WTC11 (cell line): ENCODE measurements around the gene LTBP1. TPM values are rescaled to one million over a fixed set of nuclear protein-coding genes. Genes with fewer than 3 reads are reported as not detected.

Source experiments
- ATAC-seq: fragments of 200-7000 bp; cut with Tn5 transposase; 2 replicates; pipeline ENCODE4 v1.10.0; 2021; ENCODE audit warnings: mild to moderate bottlenecking, moderate library complexity
- CTCF ChIA-PET: fragments of 300-600 bp; sonication (Branson Sonifier 250); formaldehyde crosslinking; loops from one replicate; lab custom pipeline; 2021; ENCODE audit warnings: antibody characterized with exemption; lab: Charles Lee
- POLR2A ChIA-PET: fragments of 350-600 bp; sonication (Branson Sonifier 250); formaldehyde crosslinking; loops from one replicate; lab custom pipeline; 2021; ENCODE audit warnings: antibody characterized with exemption; lab: Charles Lee
- DNase-seq: peaks from one replicate; pipeline ENCODE4 v3.0.0; 2021; ENCODE audit warnings: low spot score
- H3K27ac Mint-ChIP-seq: 2 replicates; pipeline ENCODE4 v1.8.0; 2021; ENCODE audit warnings: mixed read lengths
- H3K27me3 Mint-ChIP-seq: 2 replicates; pipeline ENCODE4 v1.8.0; 2021; ENCODE audit warnings: low read depth, mild to moderate bottlenecking, moderate library complexity, mixed read lengths
- H3K36me3 Mint-ChIP-seq: 2 replicates; pipeline ENCODE4 v1.8.0; 2021; ENCODE audit warnings: mixed read lengths
- H3K4me1 Mint-ChIP-seq: 2 replicates; pipeline ENCODE4 v1.8.0; 2022; ENCODE audit warnings: mixed read lengths
- H3K4me3 Mint-ChIP-seq: 2 replicates; pipeline ENCODE4 v1.8.0; 2021; ENCODE audit warnings: mild to moderate bottlenecking, moderate library complexity, mixed read lengths
- H3K9me3 Mint-ChIP-seq: 2 replicates; pipeline ENCODE4 v1.8.0; 2021; ENCODE audit warnings: mixed read lengths
- CBFB ChIP-seq: sonication (generic); formaldehyde crosslinking; IDR thresholded peaks from 2 replicates; pipeline ENCODE4 v1.8.1; 2022; ENCODE audit warnings: mild to moderate bottlenecking, low read depth, missing genetic modification reagents
- ELF4 ChIP-seq: sonication (generic); formaldehyde crosslinking; IDR thresholded peaks from 2 replicates; pipeline ENCODE4 v1.8.1; 2022; ENCODE audit warnings: low read depth, mild to moderate bottlenecking, moderate library complexity, missing genetic modification reagents
- FOXP1 ChIP-seq: sonication (generic); formaldehyde crosslinking; IDR thresholded peaks from 2 replicates; pipeline ENCODE4 v1.8.0; 2022; ENCODE audit warnings: missing genetic modification reagents, mild to moderate bottlenecking, moderate library complexity, borderline replicate concordance
- JUN ChIP-seq: sonication (generic); formaldehyde crosslinking; IDR thresholded peaks from 2 replicates; pipeline ENCODE4 v1.8.0; 2023; ENCODE audit warnings: mild to moderate bottlenecking, missing genetic modification reagents
- KAT7 ChIP-seq: sonication (generic); formaldehyde crosslinking; IDR thresholded peaks from 2 replicates; pipeline ENCODE4 v1.8.1; 2023; ENCODE audit warnings: missing genetic modification reagents, mild to moderate bottlenecking, borderline replicate concordance
- MXD4 ChIP-seq: fragments of 250-450 bp; sonication (Bioruptor Pico); IDR thresholded peaks from 2 replicates; pipeline ENCODE4 v1.8.0; 2021; ENCODE audit warnings: mild to moderate bottlenecking, moderate library complexity, borderline replicate concordance
- NFE2L1 ChIP-seq: sonication (generic); formaldehyde crosslinking; IDR thresholded peaks from 2 replicates; pipeline ENCODE4 v1.8.1; 2023; ENCODE audit warnings: missing genetic modification reagents
- RORB ChIP-seq: fragments of 250-450 bp; sonication (Bioruptor Pico); IDR thresholded peaks from 2 replicates; pipeline ENCODE4 v1.9.0; 2021; ENCODE audit warnings: mild to moderate bottlenecking
- ZNF138 ChIP-seq: sonication (generic); formaldehyde crosslinking; conservative IDR thresholded peaks from 2 replicates; pipeline ENCODE4 v1.8.1; 2022; ENCODE audit warnings: mild to moderate bottlenecking, moderate library complexity, missing genetic modification reagents
- ZNF263 ChIP-seq: sonication (generic); formaldehyde crosslinking; IDR thresholded peaks from 2 replicates; pipeline ENCODE4 v1.8.1; 2022; ENCODE audit warnings: low read depth, mild to moderate bottlenecking, moderate library complexity, missing genetic modification reagents
- ZNF671 ChIP-seq: fragments of 250-450 bp; sonication (Bioruptor Pico); IDR thresholded peaks from 2 replicates; pipeline ENCODE4 v1.8.0; 2021; ENCODE audit warnings: mild to moderate bottlenecking
- total RNA-seq: library from RNA; stranded (reverse); gene quantifications from 3 replicates; pipeline ENCODE4 v1.2.3, GENCODE V29; 2021
- TF ChIP-seq, protein P1 (sequence below): sonication (generic); formaldehyde crosslinking; IDR thresholded peaks from 2 replicates; pipeline ENCODE4 v1.8.1; 2022; ENCODE audit warnings: missing genetic modification reagents, borderline replicate concordance
- TF ChIP-seq, protein P2 (sequence below): fragments of 250-450 bp; sonication (Bioruptor Pico); IDR thresholded peaks from 2 replicates; pipeline ENCODE4 v1.9.0; 2021; ENCODE audit warnings: mild to moderate bottlenecking
- TF ChIP-seq, protein P3 (sequence below): sonication (generic); formaldehyde crosslinking; IDR thresholded peaks from 2 replicates; pipeline ENCODE4 v1.8.1; 2023; ENCODE audit warnings: mild to moderate bottlenecking, missing genetic modification reagents, borderline replicate concordance
- TF ChIP-seq, protein P4 (sequence below): sonication (generic); formaldehyde crosslinking; IDR thresholded peaks from 2 replicates; pipeline ENCODE4 v1.8.1; 2022; ENCODE audit warnings: low read depth, mild to moderate bottlenecking, moderate library complexity, missing genetic modification reagents, borderline replicate concordance
- TF ChIP-seq, protein P5 (sequence below): sonication (generic); formaldehyde crosslinking; IDR thresholded peaks from 2 replicates; pipeline ENCODE4 v1.8.0; 2022; ENCODE audit warnings: mild to moderate bottlenecking, missing genetic modification reagents
- TF ChIP-seq, protein P6 (sequence below): fragments of 250-450 bp; sonication (Bioruptor Pico); IDR thresholded peaks from 2 replicates; pipeline ENCODE4 v1.9.0; 2021; ENCODE audit warnings: mild to moderate bottlenecking

LTBP1 gene
- total RNA-seq, 1 experiment from 2014 or later = 33.6 TPM

DNA sequence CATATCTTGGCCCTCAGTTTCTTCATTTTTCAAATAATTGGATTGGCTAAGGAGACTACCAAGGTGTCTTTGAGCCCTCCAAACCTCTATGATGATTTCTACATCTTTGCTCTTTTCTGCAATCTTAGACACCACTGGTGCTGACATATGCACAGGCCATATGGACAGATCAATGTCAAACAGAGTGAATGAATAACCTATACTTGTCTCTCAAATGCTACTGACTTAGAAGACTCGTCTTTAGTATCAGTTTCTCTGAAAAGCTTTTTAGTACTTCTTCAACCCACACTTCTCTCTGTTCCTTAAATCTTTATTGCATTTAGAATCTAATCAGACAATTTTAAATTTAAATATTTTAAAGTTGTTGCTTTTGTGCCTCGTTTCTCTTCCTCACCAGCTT, 258.2 kb downstream of the LTBP1 start:
- Mint-ChIP-seq H3K27ac (no peak overlapping the region), H3K9me3 (peaks cover 4% of the 10 kb centered on the region; the same call in 1 of the 2 replicates), H3K36me3 (peaks cover 2% of the 10 kb centered on the region; the same call in 1 of the 2 replicates), H3K4me1 (peaks cover 2% of the 10 kb centered on the region), H3K27me3 (no peaks in the 10 kb centered on the region), H3K4me3 (no peak overlapping the region)
- TF ChIP-seq, protein P1, sequence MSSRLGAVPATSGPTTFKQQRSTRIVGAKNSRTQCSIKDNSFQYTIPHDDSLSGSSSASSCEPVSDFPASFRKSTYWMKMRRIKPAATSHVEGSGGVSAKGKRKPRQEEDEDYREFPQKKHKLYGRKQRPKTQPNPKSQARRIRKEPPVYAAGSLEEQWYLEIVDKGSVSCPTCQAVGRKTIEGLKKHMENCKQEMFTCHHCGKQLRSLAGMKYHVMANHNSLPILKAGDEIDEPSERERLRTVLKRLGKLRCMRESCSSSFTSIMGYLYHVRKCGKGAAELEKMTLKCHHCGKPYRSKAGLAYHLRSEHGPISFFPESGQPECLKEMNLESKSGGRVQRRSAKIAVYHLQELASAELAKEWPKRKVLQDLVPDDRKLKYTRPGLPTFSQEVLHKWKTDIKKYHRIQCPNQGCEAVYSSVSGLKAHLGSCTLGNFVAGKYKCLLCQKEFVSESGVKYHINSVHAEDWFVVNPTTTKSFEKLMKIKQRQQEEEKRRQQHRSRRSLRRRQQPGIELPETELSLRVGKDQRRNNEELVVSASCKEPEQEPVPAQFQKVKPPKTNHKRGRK (CRISPR knock-in tag) = no peak
- ChIA-PET POLR2A (no interaction called here), CTCF (no interaction called here)
- DNase-seq (no peak), ATAC-seq (no peak)

DNA sequence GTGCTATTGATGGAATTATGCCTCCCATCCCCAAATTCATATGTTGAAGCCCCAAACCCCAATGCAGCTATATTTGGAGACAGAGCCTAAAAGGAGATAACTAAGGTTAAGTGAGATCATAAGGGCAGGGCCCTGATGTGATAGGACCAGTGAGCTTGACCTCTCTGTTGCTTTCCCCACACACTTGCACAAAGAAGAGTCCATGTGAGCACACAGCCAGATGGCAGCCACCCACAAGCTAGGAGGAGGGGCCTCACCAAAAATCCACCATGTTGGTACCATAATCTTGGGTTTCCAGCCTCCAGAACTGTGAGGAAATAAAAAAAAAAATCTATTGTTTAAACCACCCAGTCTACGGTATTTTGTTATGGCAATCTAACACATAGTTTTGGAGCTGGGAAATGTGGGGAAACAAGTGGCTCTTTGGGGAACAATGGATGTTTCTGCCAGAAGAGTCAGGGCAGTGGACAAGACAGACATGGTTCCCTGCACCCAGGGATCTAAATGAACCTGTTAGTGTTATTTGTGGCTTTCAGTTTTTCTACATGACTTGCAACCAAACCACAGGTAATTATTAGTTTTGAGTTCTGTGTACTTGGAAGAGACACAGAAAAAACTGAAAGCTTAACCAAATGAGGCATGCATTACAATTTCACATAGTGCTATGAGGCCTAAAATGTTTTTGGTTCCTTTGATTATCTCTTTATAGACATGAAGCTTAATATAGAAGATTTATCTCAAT, 259.1 kb downstream of the LTBP1 start:
- POLR2A ChIA-PET = no interaction called here
- Mint-ChIP-seq H3K27ac (no peak overlapping the region), H3K9me3 (peaks cover 3% of the 10 kb centered on the region; the same call in 1 of the 2 replicates), H3K36me3 (no peaks in the 10 kb centered on the region), H3K27me3 (no peaks in the 10 kb centered on the region), H3K4me3 (no peak overlapping the region), H3K4me1 (peaks cover 11% of the 10 kb centered on the region)
- TF ChIP-seq, protein P2, sequence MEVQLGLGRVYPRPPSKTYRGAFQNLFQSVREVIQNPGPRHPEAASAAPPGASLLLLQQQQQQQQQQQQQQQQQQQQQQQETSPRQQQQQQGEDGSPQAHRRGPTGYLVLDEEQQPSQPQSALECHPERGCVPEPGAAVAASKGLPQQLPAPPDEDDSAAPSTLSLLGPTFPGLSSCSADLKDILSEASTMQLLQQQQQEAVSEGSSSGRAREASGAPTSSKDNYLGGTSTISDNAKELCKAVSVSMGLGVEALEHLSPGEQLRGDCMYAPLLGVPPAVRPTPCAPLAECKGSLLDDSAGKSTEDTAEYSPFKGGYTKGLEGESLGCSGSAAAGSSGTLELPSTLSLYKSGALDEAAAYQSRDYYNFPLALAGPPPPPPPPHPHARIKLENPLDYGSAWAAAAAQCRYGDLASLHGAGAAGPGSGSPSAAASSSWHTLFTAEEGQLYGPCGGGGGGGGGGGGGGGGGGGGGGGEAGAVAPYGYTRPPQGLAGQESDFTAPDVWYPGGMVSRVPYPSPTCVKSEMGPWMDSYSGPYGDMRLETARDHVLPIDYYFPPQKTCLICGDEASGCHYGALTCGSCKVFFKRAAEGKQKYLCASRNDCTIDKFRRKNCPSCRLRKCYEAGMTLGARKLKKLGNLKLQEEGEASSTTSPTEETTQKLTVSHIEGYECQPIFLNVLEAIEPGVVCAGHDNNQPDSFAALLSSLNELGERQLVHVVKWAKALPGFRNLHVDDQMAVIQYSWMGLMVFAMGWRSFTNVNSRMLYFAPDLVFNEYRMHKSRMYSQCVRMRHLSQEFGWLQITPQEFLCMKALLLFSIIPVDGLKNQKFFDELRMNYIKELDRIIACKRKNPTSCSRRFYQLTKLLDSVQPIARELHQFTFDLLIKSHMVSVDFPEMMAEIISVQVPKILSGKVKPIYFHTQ (CRISPR knock-in tag) = no peak
- TF ChIP-seq ELF4 (no peak), RORB (CRISPR knock-in tag) (no peak), KAT7 (CRISPR knock-in tag) (no peak), ZNF263 (CRISPR knock-in tag) (no peak), MXD4 (CRISPR knock-in tag) (no peak), CBFB (no peak), NFE2L1 (CRISPR knock-in tag) (no peak), ZNF671 (CRISPR knock-in tag) (no peak), ZNF138 (no peak), JUN (CRISPR knock-in tag) (no peak), FOXP1 (CRISPR knock-in tag) (no peak)
- TF ChIP-seq, protein P3, sequence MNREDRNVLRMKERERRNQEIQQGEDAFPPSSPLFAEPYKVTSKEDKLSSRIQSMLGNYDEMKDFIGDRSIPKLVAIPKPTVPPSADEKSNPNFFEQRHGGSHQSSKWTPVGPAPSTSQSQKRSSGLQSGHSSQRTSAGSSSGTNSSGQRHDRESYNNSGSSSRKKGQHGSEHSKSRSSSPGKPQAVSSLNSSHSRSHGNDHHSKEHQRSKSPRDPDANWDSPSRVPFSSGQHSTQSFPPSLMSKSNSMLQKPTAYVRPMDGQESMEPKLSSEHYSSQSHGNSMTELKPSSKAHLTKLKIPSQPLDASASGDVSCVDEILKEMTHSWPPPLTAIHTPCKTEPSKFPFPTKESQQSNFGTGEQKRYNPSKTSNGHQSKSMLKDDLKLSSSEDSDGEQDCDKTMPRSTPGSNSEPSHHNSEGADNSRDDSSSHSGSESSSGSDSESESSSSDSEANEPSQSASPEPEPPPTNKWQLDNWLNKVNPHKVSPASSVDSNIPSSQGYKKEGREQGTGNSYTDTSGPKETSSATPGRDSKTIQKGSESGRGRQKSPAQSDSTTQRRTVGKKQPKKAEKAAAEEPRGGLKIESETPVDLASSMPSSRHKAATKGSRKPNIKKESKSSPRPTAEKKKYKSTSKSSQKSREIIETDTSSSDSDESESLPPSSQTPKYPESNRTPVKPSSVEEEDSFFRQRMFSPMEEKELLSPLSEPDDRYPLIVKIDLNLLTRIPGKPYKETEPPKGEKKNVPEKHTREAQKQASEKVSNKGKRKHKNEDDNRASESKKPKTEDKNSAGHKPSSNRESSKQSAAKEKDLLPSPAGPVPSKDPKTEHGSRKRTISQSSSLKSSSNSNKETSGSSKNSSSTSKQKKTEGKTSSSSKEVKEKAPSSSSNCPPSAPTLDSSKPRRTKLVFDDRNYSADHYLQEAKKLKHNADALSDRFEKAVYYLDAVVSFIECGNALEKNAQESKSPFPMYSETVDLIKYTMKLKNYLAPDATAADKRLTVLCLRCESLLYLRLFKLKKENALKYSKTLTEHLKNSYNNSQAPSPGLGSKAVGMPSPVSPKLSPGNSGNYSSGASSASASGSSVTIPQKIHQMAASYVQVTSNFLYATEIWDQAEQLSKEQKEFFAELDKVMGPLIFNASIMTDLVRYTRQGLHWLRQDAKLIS (CRISPR knock-in tag) = no peak
- TF ChIP-seq, protein P4, sequence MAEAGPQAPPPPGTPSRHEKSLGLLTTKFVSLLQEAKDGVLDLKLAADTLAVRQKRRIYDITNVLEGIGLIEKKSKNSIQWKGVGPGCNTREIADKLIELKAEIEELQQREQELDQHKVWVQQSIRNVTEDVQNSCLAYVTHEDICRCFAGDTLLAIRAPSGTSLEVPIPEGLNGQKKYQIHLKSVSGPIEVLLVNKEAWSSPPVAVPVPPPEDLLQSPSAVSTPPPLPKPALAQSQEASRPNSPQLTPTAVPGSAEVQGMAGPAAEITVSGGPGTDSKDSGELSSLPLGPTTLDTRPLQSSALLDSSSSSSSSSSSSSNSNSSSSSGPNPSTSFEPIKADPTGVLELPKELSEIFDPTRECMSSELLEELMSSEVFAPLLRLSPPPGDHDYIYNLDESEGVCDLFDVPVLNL (CRISPR knock-in tag) = no peak
- TF ChIP-seq, protein P5, sequence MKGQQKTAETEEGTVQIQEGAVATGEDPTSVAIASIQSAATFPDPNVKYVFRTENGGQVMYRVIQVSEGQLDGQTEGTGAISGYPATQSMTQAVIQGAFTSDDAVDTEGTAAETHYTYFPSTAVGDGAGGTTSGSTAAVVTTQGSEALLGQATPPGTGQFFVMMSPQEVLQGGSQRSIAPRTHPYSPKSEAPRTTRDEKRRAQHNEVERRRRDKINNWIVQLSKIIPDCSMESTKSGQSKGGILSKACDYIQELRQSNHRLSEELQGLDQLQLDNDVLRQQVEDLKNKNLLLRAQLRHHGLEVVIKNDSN (CRISPR knock-in tag) = no peak
- TF ChIP-seq, protein P1 (CRISPR knock-in tag) = no peak
- TF ChIP-seq, protein P6, sequence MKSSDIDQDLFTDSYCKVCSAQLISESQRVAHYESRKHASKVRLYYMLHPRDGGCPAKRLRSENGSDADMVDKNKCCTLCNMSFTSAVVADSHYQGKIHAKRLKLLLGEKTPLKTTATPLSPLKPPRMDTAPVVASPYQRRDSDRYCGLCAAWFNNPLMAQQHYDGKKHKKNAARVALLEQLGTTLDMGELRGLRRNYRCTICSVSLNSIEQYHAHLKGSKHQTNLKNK (CRISPR knock-in tag) = no peak
- DNase-seq (no peak), ATAC-seq (no peak)
- CTCF ChIA-PET = no interaction called here
